IMR-90 (cell line): ENCODE data around the gene TUBB6. TPM values are rescaled to one million over a fixed set of nuclear protein-coding genes. Genes with fewer than 3 reads are reported as not detected.

Source experiments
- ATAC-seq: fragments of 200-7000 bp; cut with Tn5 transposase; 2 replicates; pipeline ENCODE4 v1.9.1; 2020; ENCODE audit warnings: low read depth, mild to moderate bottlenecking, moderate library complexity
- BruUV-seq: library from RNA; stranded (reverse); fragments of 400-500 nt; replicated peaks from 2 replicates; lab custom pipeline; 2021; lab: Mats Ljungman, UMichigan
- CTCF ChIA-PET: fragments of 300-600 bp; formaldehyde crosslinking; extraction: SDS; loops from one replicate; lab custom pipeline; 2021; ENCODE audit warnings: antibody characterized with exemption; lab: Yijun Ruan, JAX
- POLR2A ChIA-PET: fragments of 300-600 bp; sonication (Branson Sonifier 250); formaldehyde crosslinking; loops from one replicate; lab custom pipeline; 2022; ENCODE audit warnings: antibody characterized with exemption; ENCODE audit not compliant: unreplicated experiment; lab: Charles Lee
- DNase-seq: peaks from one replicate; pipeline ENCODE4 v3.0.0; 2013
- H2AFZ ChIP-seq: replicated peaks from 2 replicates; pipeline ENCODE3; 2013; ENCODE audit warnings: low read length, mild to moderate bottlenecking; ENCODE audit not compliant: poor library complexity
- H2AK5ac ChIP-seq: 2 replicates; pipeline ENCODE4 v1.6.1; 2013; ENCODE audit warnings: low read depth, low read length, inconsistent platforms
- H2AK9ac ChIP-seq: replicated peaks from 2 replicates; pipeline ENCODE3; 2013; ENCODE audit warnings: mild to moderate bottlenecking, low read depth, low read length, moderate library complexity; ENCODE audit not compliant: poor library complexity
- H2BK120ac ChIP-seq: 2 replicates; pipeline ENCODE4 v1.6.1; 2013; ENCODE audit warnings: low read depth, low read length, inconsistent platforms
- H2BK15ac ChIP-seq: 3 replicates; pipeline ENCODE4 v1.6.1; 2013; ENCODE audit warnings: low read depth, low read length, inconsistent platforms
- H2BK20ac ChIP-seq: 2 replicates; pipeline ENCODE4 v1.6.1; 2013; ENCODE audit warnings: low read depth, mild to moderate bottlenecking, inconsistent platforms, low read length, moderate library complexity
- H2BK5ac ChIP-seq: 2 replicates; pipeline ENCODE4 v1.6.1; 2013; ENCODE audit warnings: mild to moderate bottlenecking, low read depth, low read length, inconsistent platforms; ENCODE audit not compliant: poor library complexity, severe bottlenecking
- H3K14ac ChIP-seq: replicated peaks from 2 replicates; pipeline ENCODE4 v1.6.1; 2013; ENCODE audit warnings: low read depth, low read length, inconsistent platforms
- H3K18ac ChIP-seq: 2 replicates; pipeline ENCODE4 v1.6.1; 2013; ENCODE audit warnings: low read depth, low read length, control low read depth
- H3K23ac ChIP-seq: 2 replicates; pipeline ENCODE4 v1.6.1; 2013; ENCODE audit warnings: low read depth, low read length, inconsistent platforms
- H3K27ac ChIP-seq: 2 replicates; pipeline ENCODE4 v1.5.1; 2013; ENCODE audit warnings: mild to moderate bottlenecking, control low read depth, low read length; ENCODE audit not compliant: insufficient read depth
- H3K27me3 ChIP-seq: 2 replicates; pipeline ENCODE4 v1.6.1; 2013; ENCODE audit warnings: low read length; ENCODE audit not compliant: control insufficient read depth, insufficient read depth
- H3K36me3 ChIP-seq: 2 replicates; pipeline ENCODE4 v1.6.1; 2013; ENCODE audit warnings: low read length, mixed read lengths; ENCODE audit not compliant: control insufficient read depth, insufficient read depth
- H3K4ac ChIP-seq: 2 replicates; pipeline ENCODE4 v1.6.1; 2013; ENCODE audit warnings: low read depth, low read length, inconsistent platforms
- H3K4me1 ChIP-seq: 2 replicates; pipeline ENCODE4 v1.6.1; 2013; ENCODE audit warnings: low read length, mixed read lengths; ENCODE audit not compliant: control insufficient read depth, insufficient read depth
- H3K4me2 ChIP-seq: 2 replicates; pipeline ENCODE4 v1.6.1; 2013; ENCODE audit warnings: low read depth, mild to moderate bottlenecking, control low read depth, low read length, moderate library complexity
- H3K4me3 ChIP-seq: 2 replicates; pipeline ENCODE4 v1.5.1; 2013; ENCODE audit warnings: low read depth, mild to moderate bottlenecking, control low read depth, low read length, moderate library complexity; ENCODE audit not compliant: insufficient read depth
- H3K56ac ChIP-seq: 2 replicates; pipeline ENCODE4 v1.6.1; 2013; ENCODE audit warnings: low read length, inconsistent platforms; ENCODE audit not compliant: insufficient read depth; ENCODE audit errors: extremely low read depth
- H3K79me1 ChIP-seq, 2 experiments: 2 replicates each; pipeline ENCODE4 v1.6.1; 2013; ENCODE audit warnings: low read length in 2 of 2, inconsistent platforms in 1 of 2, low read depth in 1 of 2
- H3K9ac ChIP-seq: 2 replicates; pipeline ENCODE4 v1.6.1; 2013; ENCODE audit warnings: low read depth, low read length, control low read depth
- H3K9me1 ChIP-seq: 2 replicates; pipeline ENCODE4 v1.6.1; 2013; ENCODE audit warnings: low read length, inconsistent platforms; ENCODE audit not compliant: insufficient read depth
- H3K9me3 ChIP-seq: 2 replicates; pipeline ENCODE4 v1.6.1; 2013; ENCODE audit warnings: low read length; ENCODE audit not compliant: control insufficient read depth, insufficient read depth
- H4K20me1 ChIP-seq: 2 replicates; pipeline ENCODE4 v1.6.1; 2013; ENCODE audit warnings: low read length, inconsistent platforms; ENCODE audit not compliant: insufficient read depth
- H4K5ac ChIP-seq: 2 replicates; pipeline ENCODE4 v1.6.1; 2013; ENCODE audit warnings: mild to moderate bottlenecking, low read depth, low read length, control low read depth
- H4K8ac ChIP-seq, 2 experiments: 2 replicates each; pipeline ENCODE4 v1.6.1; 2013; ENCODE audit warnings: low read depth in 2 of 2, low read length in 2 of 2, control low read depth in 1 of 2, inconsistent platforms in 1 of 2
- H4K91ac ChIP-seq: 2 replicates; pipeline ENCODE4 v1.6.1; 2013; ENCODE audit warnings: low read depth, low read length, inconsistent platforms; ENCODE audit not compliant: insufficient read depth
- FOS ChIP-seq: fragments of 150-350 bp; IDR thresholded peaks from 2 replicates; pipeline ENCODE4 v1.6.1; 2016; ENCODE audit warnings: low read depth, low read length
- MAFK ChIP-seq: IDR thresholded peaks from 2 replicates; pipeline ENCODE4 v1.6.1; 2012; ENCODE audit warnings: low read depth, low read length, improper control_type of control experiment
- MXI1 ChIP-seq: IDR thresholded peaks from 2 replicates; pipeline ENCODE4 v1.6.1; 2012; ENCODE audit warnings: low read depth, mild to moderate bottlenecking, low read length, moderate library complexity, borderline replicate concordance
- POLR2A ChIP-seq: IDR thresholded peaks from 2 replicates; pipeline ENCODE4 v1.6.1; 2012; ENCODE audit warnings: mild to moderate bottlenecking, low read depth, low read length
- WGBS, 2 experiments: methylation state at CpG; one replicate each; pipeline versions ENCODE4 v1.1.5 to v1.1.7; 2013; ENCODE audit warnings: missing lambda C conversion rate in 2 of 2; ENCODE audit not compliant: insufficient read length in 1 of 2; ENCODE audit errors: extremely low coverage in 2 of 2; 5-methylcytosine and 5-hydroxymethylcytosine counted together
- dilution Hi-C: fragments of 300-500 bp; cut with HindIII; formaldehyde crosslinking; loops from one replicate; pipeline ENCODE4 v1.14.3; 2018; ENCODE audit warnings: low sequenced_read_pairs; ENCODE audit not compliant: unreplicated experiment
- in situ Hi-C: fragments of 300-500 bp; cut with MboI; formaldehyde crosslinking; loops from 3 replicates; pipeline ENCODE4 v1.14.3; 2019; ENCODE audit warnings: low sequenced_read_pairs, inconsistent platforms, mixed read lengths
- intact Hi-C: fragments of 100-400 bp; cut with micrococcal nuclease; formaldehyde crosslinking; loops from 2 replicates; pipeline ENCODE4 v1.10.0; 2022
- polyA plus RNA-seq, 3 experiments: library from polyadenylated mRNA; depleted of rRNA; stranded (reverse); fragments of >200 nt; gene quantifications; 2 replicates each; pipeline ENCODE4 v1.2.3, GENCODE V29; 2012; ENCODE audit warnings: low replicate concordance in 1 of 3
- total RNA-seq: library from RNA; depleted of rRNA; stranded (reverse); fragments of >200 nt; gene quantifications from 2 replicates; pipeline ENCODE4 v1.2.3, GENCODE V29; 2012

TUBB6 gene
- total and polyA plus RNA-seq, 2 of the 4 experiments (the other 2 are of a cell fraction), result 927 to 1,040 TPM

DNA sequence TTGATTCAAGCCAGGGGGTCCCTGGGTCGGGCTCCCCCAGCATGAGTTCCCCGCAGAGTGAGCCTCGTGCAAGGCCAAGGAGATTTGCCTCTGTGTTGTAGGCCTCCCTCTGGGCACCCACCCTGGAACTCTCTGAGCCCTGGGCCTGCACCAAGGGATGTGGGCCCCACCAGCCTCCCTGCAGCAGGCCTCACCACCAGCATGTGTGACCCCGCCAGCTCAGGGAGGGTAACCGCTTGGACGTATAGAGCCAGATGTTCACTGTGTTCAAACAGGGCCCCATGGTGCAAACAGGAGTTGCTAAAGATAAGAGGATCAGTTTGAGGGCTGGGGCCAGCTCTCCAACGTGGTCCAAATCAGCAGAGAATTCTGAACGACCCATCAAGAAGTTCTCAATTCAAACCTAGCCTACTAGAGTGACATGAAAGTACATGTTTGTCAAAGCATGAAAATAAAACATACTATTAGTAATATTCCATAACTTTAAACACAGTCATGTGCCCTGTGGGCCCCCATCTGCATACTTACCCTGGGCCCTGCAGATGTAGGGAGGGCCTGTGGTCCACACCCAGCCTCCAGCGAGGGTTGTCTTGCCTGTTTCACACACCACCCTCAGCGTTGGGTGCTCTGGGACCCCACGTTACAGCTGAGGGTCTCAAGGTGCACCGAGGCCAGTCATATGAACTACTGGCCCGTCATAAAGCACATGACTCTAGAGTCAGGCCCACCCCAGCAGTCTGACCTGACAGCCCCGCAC, 5.5 kb upstream of the TUBB6 start (continued):
- no peak for TF ChIP-seq FOS

GRCh38 chr18:12304351-12305210, 3.5 kb upstream of the TUBB6 start:
- ATAC-seq, result no peak

More at GRCh38 chr18:12304351-12305210, 3.5 kb upstream of the TUBB6 start:
- Histone ChIP-seq H2AFZ (peak overlapping the region; percentile 51), H2BK120ac (no peak overlapping the region), H4K20me1 (peaks cover 11% of the 10 kb centered on the region), H3K23ac (peak overlapping the region; percentile 82; the same call in 1 of the 2 replicates), H3K4ac (peak overlapping the region; percentile 57), H3K27ac (no peak overlapping the region), H3K9ac (no peak overlapping the region), H3K36me3 (peaks cover 3% of the 10 kb centered on the region), H2BK20ac (no peak overlapping the region), H4K8ac (no peak overlapping the region), H3K18ac (no peak overlapping the region), H3K79me1 (peaks cover 14 to 36% of the 10 kb centered on the region in 2 experiments; a peak in 3 of 4 replicates), H3K14ac (peak overlapping the region; percentile 66; the same call in 1 of the 2 replicates), H3K9me1 (peaks cover 13% of the 10 kb centered on the region; the same call in 1 of the 2 replicates), H2AK9ac (peak overlapping the region; percentile 21), H3K27me3 (no peaks in the 10 kb centered on the region), H2BK5ac (no peak overlapping the region), H3K9me3 (no peaks in the 10 kb centered on the region), H4K91ac (no peak overlapping the region), H4K5ac (no peak overlapping the region), H3K4me2 (no peak overlapping the region), H3K4me3 (no peak overlapping the region), H2AK5ac (0 out of 2 replicates have a peak overlapping the region, but pooled peaks have one; percentile 17), H2BK15ac (no peak overlapping the region), H3K4me1 (peaks cover 10% of the 10 kb centered on the region), H3K56ac (no peak overlapping the region)
- dilution Hi-C loops, result no loop called here
- intact Hi-C loops, result no loop called here
- no TSS peak for BruUV-seq
- DNase-seq, result peak; percentile 82
- POLR2A ChIA-PET, result no interaction called here
- in situ Hi-C loops, result loop anchor here (5.0 kb wide), 1 partner anchor 32 kb away; no protein-coding TSS in a partner anchor
- TF ChIP-seq POLR2A (0 out of 2 replicates have a peak, but pooled peaks have one; percentile 17), MXI1 (0 out of 2 replicates have a peak, but pooled peaks have one; percentile 27), MAFK (no peak)
- CTCF ChIA-PET, result no interaction called here
- 76% methylated on average over 7 of the region's 19 CpGs; no CpG with 5 or more reads in 1 of the 2 experiments for WGBS, 2 experiments
